Glutamatergic neuron (in vitro differentiated cells): Measurements from ENCODE around the gene PNPLA3. TPM values are rescaled to one million over a fixed set of nuclear protein-coding genes. Genes with fewer than 3 reads are reported as not detected.
A peak's percentile ranks its signal among the peaks of the same experiment; 100 is the strongest.

Experiments
- DNase-seq: peaks from one replicate; pipeline ENCODE4 v3.0.0; 2022
- H3K27ac Mint-ChIP-seq: one replicate; pipeline ENCODE4 v1.8.0; 2020; ENCODE audit warnings: mild to moderate bottlenecking, mixed read lengths, inconsistent platforms; ENCODE audit not compliant: unreplicated experiment
- H3K27me3 Mint-ChIP-seq: one replicate; pipeline ENCODE4 v1.8.0; 2020; ENCODE audit warnings: mild to moderate bottlenecking, moderate library complexity, mixed read lengths, inconsistent platforms; ENCODE audit not compliant: unreplicated experiment
- H3K36me3 Mint-ChIP-seq: one replicate; pipeline ENCODE4 v1.8.0; 2020; ENCODE audit warnings: mild to moderate bottlenecking, mixed read lengths, inconsistent platforms; ENCODE audit not compliant: unreplicated experiment
- H3K4me1 Mint-ChIP-seq: one replicate; pipeline ENCODE4 v1.8.0; 2020; ENCODE audit warnings: mild to moderate bottlenecking, low read depth, mixed read lengths, inconsistent platforms; ENCODE audit not compliant: unreplicated experiment
- H3K4me3 Mint-ChIP-seq: one replicate; pipeline ENCODE4 v1.8.0; 2020; ENCODE audit warnings: mild to moderate bottlenecking, mixed read lengths, inconsistent platforms; ENCODE audit not compliant: unreplicated experiment
- H3K9me3 Mint-ChIP-seq: one replicate; pipeline ENCODE4 v1.8.0; 2020; ENCODE audit warnings: mild to moderate bottlenecking, moderate library complexity, mixed read lengths, inconsistent platforms; ENCODE audit not compliant: unreplicated experiment
- total RNA-seq: library from RNA; stranded (reverse); fragmentation: NEBNext Ultra II Directional; extraction: Animal tissue kit (Norgen Biotek cat#: 25700); gene quantifications from one replicate; pipeline ENCODE4 v1.2.1, GENCODE V29; 2021; ENCODE audit not compliant: unreplicated experiment
- TF ChIP-seq, protein P1 (sequence below): fragments of 200-600 bp; sonication (generic); IDR thresholded peaks from one replicate; pipeline ENCODE4 v1.5.0; 2021; ENCODE audit not compliant: partially characterized antibody, unreplicated experiment

PNPLA3 gene
- total RNA-seq, 1 donor from 2014 or later = 14.7 TPM

DNA sequence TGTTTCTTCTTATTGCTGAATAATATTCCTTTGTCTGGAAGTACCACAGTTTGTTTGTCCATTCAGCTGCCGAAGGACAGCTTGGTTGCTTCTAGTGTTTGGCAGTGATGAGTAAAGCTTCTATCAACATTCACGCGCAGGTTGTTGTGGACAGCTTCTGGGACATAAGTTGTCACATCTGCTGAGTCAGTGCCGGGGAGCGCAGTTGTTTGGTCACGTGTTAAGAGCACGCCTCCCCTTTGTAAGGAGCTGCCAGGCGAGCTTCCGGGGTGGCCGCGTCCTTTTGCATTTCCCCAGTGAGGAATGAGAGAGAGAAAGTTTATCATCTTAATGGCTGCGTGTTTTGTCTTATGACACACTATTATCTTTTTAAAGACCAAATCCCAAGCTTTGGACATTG is 61.9 kb downstream of the PNPLA3 start:
- Mint-ChIP-seq H3K9me3 (no peaks in the 10 kb centered on the region), H3K36me3 (no peaks in the 10 kb centered on the region), H3K4me3 (no peak overlapping the region), H3K27ac (no peak overlapping the region), H3K4me1 (no peaks in the 10 kb centered on the region), H3K27me3 (peaks cover 3% of the 10 kb centered on the region)
- TF ChIP-seq, protein P1, sequence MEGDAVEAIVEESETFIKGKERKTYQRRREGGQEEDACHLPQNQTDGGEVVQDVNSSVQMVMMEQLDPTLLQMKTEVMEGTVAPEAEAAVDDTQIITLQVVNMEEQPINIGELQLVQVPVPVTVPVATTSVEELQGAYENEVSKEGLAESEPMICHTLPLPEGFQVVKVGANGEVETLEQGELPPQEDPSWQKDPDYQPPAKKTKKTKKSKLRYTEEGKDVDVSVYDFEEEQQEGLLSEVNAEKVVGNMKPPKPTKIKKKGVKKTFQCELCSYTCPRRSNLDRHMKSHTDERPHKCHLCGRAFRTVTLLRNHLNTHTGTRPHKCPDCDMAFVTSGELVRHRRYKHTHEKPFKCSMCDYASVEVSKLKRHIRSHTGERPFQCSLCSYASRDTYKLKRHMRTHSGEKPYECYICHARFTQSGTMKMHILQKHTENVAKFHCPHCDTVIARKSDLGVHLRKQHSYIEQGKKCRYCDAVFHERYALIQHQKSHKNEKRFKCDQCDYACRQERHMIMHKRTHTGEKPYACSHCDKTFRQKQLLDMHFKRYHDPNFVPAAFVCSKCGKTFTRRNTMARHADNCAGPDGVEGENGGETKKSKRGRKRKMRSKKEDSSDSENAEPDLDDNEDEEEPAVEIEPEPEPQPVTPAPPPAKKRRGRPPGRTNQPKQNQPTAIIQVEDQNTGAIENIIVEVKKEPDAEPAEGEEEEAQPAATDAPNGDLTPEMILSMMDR = no peak
- no peak for DNase-seq

DNA sequence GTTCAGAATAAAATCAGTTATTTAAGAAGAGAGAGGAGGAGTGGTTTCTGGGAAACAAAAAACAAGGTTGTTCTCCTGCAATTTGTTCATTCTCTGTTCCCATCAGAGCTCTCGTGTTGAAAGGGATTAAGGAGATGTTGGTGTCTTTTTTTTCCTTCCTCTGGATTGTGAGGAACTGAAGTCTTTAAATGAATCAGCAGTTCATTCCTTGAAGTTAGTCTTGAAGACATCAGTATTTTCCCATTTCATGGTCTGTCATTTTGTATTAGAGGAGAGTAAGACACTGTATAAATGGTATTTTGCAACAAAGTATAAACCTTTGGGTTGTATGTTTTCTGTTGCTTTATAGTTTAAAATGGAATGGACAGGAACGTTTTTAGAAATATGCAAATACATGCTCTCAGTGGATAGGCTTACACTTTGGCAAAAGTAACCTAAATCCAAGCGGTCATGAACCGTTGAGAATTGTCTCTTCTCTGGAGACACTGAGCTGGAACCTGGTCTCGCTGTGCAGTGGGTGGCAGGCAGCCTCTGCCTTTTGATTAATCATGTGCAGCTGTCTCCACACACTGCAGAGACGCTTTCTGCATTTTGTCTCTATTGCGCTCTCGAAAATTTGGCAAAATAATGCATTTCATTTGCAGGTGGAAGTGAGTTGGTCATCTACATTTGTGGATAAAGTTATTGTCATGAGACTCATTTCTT is 64.7 kb downstream of the PNPLA3 start:
- H3K27ac Mint-ChIP-seq = no peak overlapping the region
- no peak overlapping the region for H3K4me3 Mint-ChIP-seq
- H3K9me3 Mint-ChIP-seq = no peaks in the 10 kb centered on the region
- peaks cover 10% of the 10 kb centered on the region for H3K4me1 Mint-ChIP-seq
- no peak for DNase-seq
- peaks cover 3% of the 10 kb centered on the region for H3K27me3 Mint-ChIP-seq
- no peaks in the 10 kb centered on the region for H3K36me3 Mint-ChIP-seq
- TF ChIP-seq, protein P1 = no peak

DNA sequence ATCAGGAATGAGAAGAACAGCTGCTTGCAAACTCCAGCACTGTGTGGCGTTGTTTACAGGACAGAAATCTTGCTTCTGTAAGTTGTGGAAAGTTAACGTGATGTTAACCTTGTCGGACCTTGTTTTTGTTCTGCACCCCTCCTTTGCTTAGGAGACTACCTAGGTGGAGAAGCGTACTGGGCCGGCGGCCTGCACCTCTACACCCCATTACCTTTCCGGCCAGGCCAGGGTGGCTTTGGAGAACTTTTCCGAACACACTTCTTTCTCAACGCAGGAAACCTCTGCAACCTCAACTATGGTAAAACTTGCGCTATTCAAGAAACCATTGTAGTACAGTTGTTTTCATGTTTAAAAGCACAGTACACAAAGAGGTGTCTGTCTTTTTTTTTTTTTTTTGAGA is 65.4 kb downstream of the PNPLA3 start:
- Mint-ChIP-seq H3K27me3 (peaks cover 3% of the 10 kb centered on the region), H3K9me3 (no peaks in the 10 kb centered on the region), H3K4me3 (no peak overlapping the region), H3K27ac (no peak overlapping the region), H3K4me1 (peaks cover 17% of the 10 kb centered on the region), H3K36me3 (no peaks in the 10 kb centered on the region)
- no peak for DNase-seq
- TF ChIP-seq, protein P1 = no peak

DNA sequence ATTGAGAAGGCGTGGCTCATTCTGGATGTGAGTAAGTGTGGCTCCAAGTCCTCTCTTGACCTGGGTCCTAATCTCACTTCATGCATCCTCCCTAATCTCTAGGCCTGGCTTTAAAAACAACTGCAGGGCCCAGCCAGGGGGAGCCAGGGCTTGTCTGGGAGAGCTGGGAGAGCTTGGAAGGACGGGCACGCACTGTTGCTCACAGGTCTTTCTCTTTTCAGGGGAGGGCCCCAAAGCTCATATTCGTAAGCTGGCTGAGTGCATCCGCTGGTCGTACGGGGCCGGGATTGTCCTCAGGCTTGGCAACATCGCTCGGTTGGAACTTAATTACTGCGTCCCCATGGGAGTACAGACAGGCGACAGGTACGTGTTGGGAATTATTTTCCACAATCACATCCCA is 66.4 kb downstream of the PNPLA3 start:
- TF ChIP-seq, protein P1 = no peak
- no peak overlapping the region for H3K27ac Mint-ChIP-seq
- H3K9me3 Mint-ChIP-seq = no peaks in the 10 kb centered on the region
- H3K4me1 Mint-ChIP-seq = peaks cover 18% of the 10 kb centered on the region
- no peak overlapping the region for H3K4me3 Mint-ChIP-seq
- no peaks in the 10 kb centered on the region for H3K36me3 Mint-ChIP-seq
- DNase-seq = no peak
- H3K27me3 Mint-ChIP-seq = peaks cover 3% of the 10 kb centered on the region

DNA sequence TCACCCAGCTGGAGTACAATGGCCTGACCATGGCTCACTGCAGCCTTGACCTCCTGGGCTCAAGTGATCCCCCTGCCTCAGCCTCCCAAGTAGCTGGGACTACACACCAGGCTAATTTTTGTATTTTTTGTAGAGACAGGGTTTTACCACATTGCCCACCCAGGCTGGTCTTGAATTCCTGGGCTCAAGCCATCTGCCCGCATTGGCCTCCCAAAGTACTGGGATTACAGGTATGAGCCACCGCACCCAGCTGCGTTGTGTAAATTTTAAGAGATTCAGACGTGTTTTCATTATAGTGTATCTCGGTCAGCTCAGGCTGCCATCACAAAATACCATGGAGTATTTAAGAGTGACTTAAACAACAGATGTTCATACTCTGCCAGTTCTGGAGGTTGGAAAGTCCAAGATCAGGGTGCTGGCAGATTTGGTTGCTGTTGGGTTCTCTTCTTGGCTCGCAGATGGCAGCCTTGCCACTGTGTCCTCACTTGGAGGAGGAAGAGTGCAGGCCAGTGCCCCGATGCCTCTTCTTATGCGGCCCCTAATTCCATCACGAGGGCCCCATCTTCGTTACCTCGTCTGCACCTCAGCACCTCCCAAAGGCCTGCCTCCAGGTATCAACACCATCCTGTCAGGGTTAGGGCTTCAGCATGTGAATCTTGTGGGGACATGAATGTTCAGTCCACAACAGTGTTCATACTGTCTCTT is 67.9 kb downstream of the PNPLA3 start:
- TF ChIP-seq, protein P1 = no peak
- H3K27ac Mint-ChIP-seq = peak overlapping the region; percentile 54
- H3K27me3 Mint-ChIP-seq = peaks cover 3% of the 10 kb centered on the region
- DNase-seq = no peak
- H3K4me3 Mint-ChIP-seq = no peak overlapping the region
- H3K9me3 Mint-ChIP-seq = no peaks in the 10 kb centered on the region
- H3K4me1 Mint-ChIP-seq = peaks cover 18% of the 10 kb centered on the region
- H3K36me3 Mint-ChIP-seq = no peaks in the 10 kb centered on the region
